GM12801 (cell line): Measurements from ENCODE around the gene PHC1.

Source experiments
- CTCF ChIP-seq: IDR thresholded peaks from one replicate; pipeline ENCODE4 v1.5.1; 2011; ENCODE audit warnings: control low read depth; ENCODE audit not compliant: insufficient read length; ENCODE audit errors: extremely low read depth

The PHC1 gene

GRCh38 chr12:8911606-8912268 is 2.6 kb upstream of the PHC1 start:
- TF ChIP-seq CTCF, result no peak

- no peak for TF ChIP-seq CTCF
Measured at GRCh38 chr12:8912914-8913313, 1.4 kb upstream of the PHC1 start.

DNA sequence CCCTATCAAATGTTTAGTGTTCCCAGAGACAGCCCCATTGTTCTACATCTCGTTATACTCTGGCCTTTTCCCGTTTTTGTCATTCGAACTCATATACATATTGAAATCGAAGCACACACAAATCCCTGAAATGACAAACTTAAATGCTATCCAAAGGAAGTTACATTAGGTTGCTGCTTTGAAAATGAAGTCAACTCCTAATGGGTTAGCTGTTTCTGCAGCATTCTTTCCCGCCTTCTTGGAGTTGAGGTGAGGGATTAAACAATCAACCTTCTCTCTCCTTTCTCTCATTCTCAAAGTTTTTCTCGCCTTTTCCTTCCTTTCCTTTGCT is 642 bp upstream of the PHC1 start:
- no peak for TF ChIP-seq CTCF

- TF ChIP-seq CTCF, result no peak
Measured at GRCh38 chr12:8914716-8915526, 612 bp downstream of the PHC1 start.

DNA sequence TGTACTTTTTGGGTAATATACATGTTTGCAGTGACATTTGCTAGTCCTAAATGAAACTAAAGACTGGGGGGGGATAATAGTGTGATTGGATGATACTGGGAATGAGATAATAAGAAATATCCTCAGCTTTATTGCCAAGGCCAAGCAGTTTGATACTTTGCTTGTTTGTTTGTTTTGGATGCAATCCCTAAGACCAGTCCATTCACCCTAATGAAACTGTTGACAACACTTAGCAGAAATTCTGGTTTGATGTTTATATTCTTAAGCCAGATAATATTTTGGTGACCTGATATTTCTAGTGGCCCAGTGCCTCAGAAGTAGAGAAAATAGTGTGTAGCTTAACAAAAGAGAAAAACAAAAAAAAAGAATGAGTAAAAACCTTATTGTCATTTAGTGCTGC is 1.8 kb downstream of the PHC1 start:
- TF ChIP-seq CTCF, result no peak

DNA sequence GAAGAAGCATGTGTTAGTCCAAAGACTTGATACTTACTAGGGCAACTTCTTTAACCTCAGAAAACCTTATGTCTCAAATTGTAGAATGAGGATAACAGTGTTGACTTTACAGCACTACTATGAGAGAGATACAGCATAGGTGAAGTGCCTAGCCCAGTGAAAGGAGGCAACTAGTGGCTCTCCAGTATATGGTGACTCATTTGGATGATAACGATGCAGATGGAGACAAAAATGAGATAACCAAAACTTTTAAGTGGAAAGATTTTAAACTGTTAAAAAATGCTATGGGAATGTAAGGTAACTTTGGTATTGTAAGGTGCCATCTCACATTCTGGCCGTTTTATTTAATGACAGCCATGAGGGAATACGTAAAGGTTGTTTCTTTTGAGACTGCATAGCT is 2.7 kb downstream of the PHC1 start:
- no peak for TF ChIP-seq CTCF

DNA sequence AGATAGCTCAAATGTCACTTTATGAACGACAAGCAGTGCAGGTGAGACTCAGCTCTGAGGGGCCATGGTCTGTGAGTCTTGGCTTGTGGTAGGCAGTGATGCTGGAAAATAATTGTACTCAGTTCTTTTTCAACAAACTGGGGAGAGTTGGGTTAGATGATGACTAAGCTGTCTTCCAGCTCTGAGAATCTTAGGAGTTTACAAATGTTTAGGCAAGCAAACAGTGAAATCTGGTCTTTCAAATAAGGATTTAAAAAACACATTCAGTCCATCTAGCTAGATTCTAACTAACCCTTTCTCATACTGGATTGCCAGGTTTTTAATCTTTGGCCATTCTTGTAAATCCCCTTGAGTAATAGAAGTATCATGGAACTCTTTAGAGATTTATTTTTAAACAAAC is 3.4 kb downstream of the PHC1 start:
- TF ChIP-seq CTCF, result no peak
